Activated CD8-positive, alpha-beta T cell treated with anti-CD3 and anti-CD28 coated beads for 36 hours (primary cell): ENCODE results near the gene CYP2B6. TPM values are rescaled to one million over a fixed set of nuclear protein-coding genes. Genes with fewer than 3 reads are reported as not detected.
"Not testable (repeated sequence)": the region's sequence is repeated elsewhere in the genome, so short reads cannot be mapped to it uniquely, and the experiment has no call there.

Experiments used
- ATAC-seq: fragments of 200-7000 bp; cut with Tn5 transposase; one replicate; pipeline ENCODE4 v1.10.0; 2021; ENCODE audit warnings: mild to moderate bottlenecking, moderate library complexity
- CTCF ChIA-PET: fragments of 350-600 bp; sonication (Branson Sonifier 250); formaldehyde crosslinking; loops from one replicate; lab custom pipeline; 2021; ENCODE audit warnings: antibody characterized with exemption; lab: Charles Lee
- POLR2A ChIA-PET: fragments of 350-600 bp; sonication (Branson Sonifier 250); formaldehyde crosslinking; loops from one replicate; lab custom pipeline; 2021; ENCODE audit warnings: antibody characterized with exemption; lab: Charles Lee
- DNase-seq: peaks from one replicate; pipeline ENCODE4 v3.0.0-alpha.2; 2020
- H3K27ac Mint-ChIP-seq: one replicate; pipeline ENCODE4 v1.8.0; 2021; ENCODE audit warnings: mild to moderate bottlenecking, mixed read lengths
- H3K27me3 Mint-ChIP-seq: one replicate; pipeline ENCODE4 v1.8.0; 2021; ENCODE audit warnings: mixed read lengths
- H3K36me3 Mint-ChIP-seq: one replicate; pipeline ENCODE4 v1.8.0; 2021; ENCODE audit warnings: low read depth, mixed read lengths
- H3K4me1 Mint-ChIP-seq: one replicate; pipeline ENCODE4 v1.8.0; 2021; ENCODE audit warnings: low read depth, mixed read lengths
- H3K4me3 Mint-ChIP-seq: one replicate; pipeline ENCODE4 v1.8.0; 2021; ENCODE audit warnings: mild to moderate bottlenecking, moderate library complexity, mixed read lengths
- H3K9me3 Mint-ChIP-seq: one replicate; pipeline ENCODE4 v1.8.0; 2021; ENCODE audit warnings: mixed read lengths
- CTCF ChIP-seq: fragments of 200-600 bp; IDR thresholded peaks from one replicate; pipeline ENCODE4 v1.8.0; 2022; ENCODE audit warnings: antibody characterized with exemption, mild to moderate bottlenecking
- intact Hi-C: fragments of 100-400 bp; cut with micrococcal nuclease; formaldehyde crosslinking; loops from one replicate; pipeline ENCODE4 v1.10.0; 2022
- total RNA-seq, 2 experiments: library from RNA; stranded (reverse); gene quantifications; one replicate each; pipeline ENCODE4 v1.2.3, GENCODE V29; 2021

Gene CYP2B6
- total RNA-seq, 2 experiments from 2014 or later, result not detected

DNA sequence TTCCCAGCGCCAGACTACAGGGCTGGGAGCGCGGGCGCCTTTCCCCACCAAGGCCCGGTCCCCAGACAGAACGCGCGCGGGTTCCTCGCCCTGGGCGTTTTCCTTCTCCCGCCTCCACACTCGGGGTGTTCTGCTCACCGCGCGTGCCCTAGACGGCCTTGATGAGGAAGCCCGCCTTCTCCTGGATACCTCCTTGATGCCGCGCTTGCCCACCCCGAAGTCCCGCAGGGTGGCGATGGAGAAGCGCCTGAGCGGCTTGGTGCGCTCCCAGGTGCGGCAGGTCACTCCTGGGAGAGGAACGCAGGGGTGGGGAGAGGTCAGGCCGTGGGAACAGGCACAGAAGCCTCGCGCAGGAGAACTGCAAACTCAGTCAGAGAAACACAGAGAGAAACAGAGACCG is 34.8 kb downstream of the CYP2B6 start:
- ChIA-PET CTCF (no interaction called here), POLR2A (no interaction called here)
- no peaks in the 10 kb centered on the region for H3K9me3 Mint-ChIP-seq
- H3K36me3 Mint-ChIP-seq, result no peaks in the 10 kb centered on the region
- TF ChIP-seq CTCF, result no peak
- DNase-seq (no peak), ATAC-seq (no peak)
- peaks cover 24% of the 10 kb centered on the region for H3K27me3 Mint-ChIP-seq
- H3K27ac Mint-ChIP-seq, result no peak overlapping the region
- H3K4me3 Mint-ChIP-seq, result no peak overlapping the region
- intact Hi-C loops, result no loop called here
- no peaks in the 10 kb centered on the region for H3K4me1 Mint-ChIP-seq

- CTCF ChIA-PET, result no interaction called here
- no peaks in the 10 kb centered on the region for H3K4me1 Mint-ChIP-seq
- intact Hi-C loops, result no loop called here
- POLR2A ChIA-PET, result interaction anchor here (0.6 kb wide), 1 partner anchor 31 kb away, joined by 3 read pairs; no protein-coding TSS in a partner anchor
- H3K27me3 Mint-ChIP-seq, result peaks cover 24% of the 10 kb centered on the region
- no peaks in the 10 kb centered on the region for H3K36me3 Mint-ChIP-seq
- H3K9me3 Mint-ChIP-seq, result no peaks in the 10 kb centered on the region
- no peak overlapping the region for H3K27ac Mint-ChIP-seq
- no peak for ATAC-seq
- no peak for TF ChIP-seq CTCF
- DNase-seq, result no peak
- H3K4me3 Mint-ChIP-seq, result no peak overlapping the region
These were observed 36.3 kb downstream of the CYP2B6 start for GRCh38 chr19:41027273-41027967.

- intact Hi-C loops, result no loop called here
- CTCF ChIA-PET, result no interaction called here
- no peak for ATAC-seq
- H3K27me3 Mint-ChIP-seq, result peaks cover 14% of the 10 kb centered on the region
- H3K4me3 Mint-ChIP-seq, result no peak overlapping the region
- peaks cover 2% of the 10 kb centered on the region for H3K9me3 Mint-ChIP-seq
- no peak for TF ChIP-seq CTCF
- POLR2A ChIA-PET, result interaction anchor here (0.6 kb wide), 1 partner anchor 21 kb away, joined by 3 read pairs; no protein-coding TSS in a partner anchor
- peaks cover 4% of the 10 kb centered on the region for H3K4me1 Mint-ChIP-seq
- DNase-seq, result no peak
- H3K36me3 Mint-ChIP-seq, result peaks cover 3% of the 10 kb centered on the region
- no peak overlapping the region for H3K27ac Mint-ChIP-seq
These were observed 38.7 kb downstream of the CYP2B6 start for GRCh38 chr19:41029524-41030432.

DNA sequence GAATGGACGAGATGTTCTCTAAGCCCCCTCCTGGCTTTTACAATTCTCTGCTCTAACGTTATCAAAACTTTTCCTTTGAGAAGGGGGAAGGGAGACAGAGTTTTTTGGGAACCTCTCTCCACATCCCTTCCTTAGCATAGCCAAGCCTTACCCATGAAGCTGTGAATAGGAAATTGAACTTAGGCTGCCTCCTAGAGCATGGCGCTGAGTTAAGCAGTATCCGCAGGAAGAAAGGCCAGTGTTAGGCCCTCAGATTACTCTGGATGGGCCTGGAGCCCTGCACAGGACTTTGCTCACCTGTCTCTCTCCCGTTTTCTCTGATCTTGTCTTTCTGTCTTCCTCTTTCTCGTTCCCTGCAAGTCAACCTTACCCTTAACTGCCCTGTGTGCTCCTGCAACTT is 39.6 kb downstream of the CYP2B6 start:
- Mint-ChIP-seq H3K36me3 (peaks cover 3% of the 10 kb centered on the region), H3K9me3 (peaks cover 2% of the 10 kb centered on the region), H3K27ac (no peak overlapping the region), H3K27me3 (peaks cover 12% of the 10 kb centered on the region), H3K4me1 (peaks cover 4% of the 10 kb centered on the region), H3K4me3 (no peak overlapping the region)
- ATAC-seq (no peak), DNase-seq (no peak)
- TF ChIP-seq CTCF, result no peak
- POLR2A ChIA-PET, result no interaction called here
- CTCF ChIA-PET, result no interaction called here
- intact Hi-C loops, result no loop called here

- Mint-ChIP-seq H3K27ac (no peak overlapping the region), H3K36me3 (peaks cover 3% of the 10 kb centered on the region), H3K4me3 (no peak overlapping the region), H3K9me3 (peaks cover 2% of the 10 kb centered on the region), H3K4me1 (peaks cover 4% of the 10 kb centered on the region), H3K27me3 (peaks cover 3% of the 10 kb centered on the region)
- CTCF ChIA-PET, result no interaction called here
- DNase-seq, result no peak
- no peak for ATAC-seq
- intact Hi-C loops, result no loop called here
- POLR2A ChIA-PET, result interaction anchor here (0.6 kb wide), 1 partner anchor 75 kb away, joined by 3 read pairs; no protein-coding TSS in a partner anchor
- TF ChIP-seq CTCF, result no peak
These were observed 40.8 kb downstream of the CYP2B6 start for GRCh38 chr19:41031916-41032315.

- H3K4me1 Mint-ChIP-seq, H3K27me3 Mint-ChIP-seq, ATAC-seq, H3K9me3 Mint-ChIP-seq, H3K36me3 Mint-ChIP-seq, POLR2A ChIA-PET, H3K27ac Mint-ChIP-seq, DNase-seq, H3K4me3 Mint-ChIP-seq, CTCF ChIA-PET, intact Hi-C loops: not testable (repeated sequence)
These were observed 42.2 kb downstream of the CYP2B6 start for GRCh38 chr19:41033324-41033723.
